T-helper 9 cell (primary cell): ENCODE measurements around the gene DNTTIP2.
"Not testable (repeated sequence)": the region's sequence is repeated elsewhere in the genome, so short reads cannot be mapped to it uniquely, and the experiment has no call there.

Experiments used
- DNase-seq: peaks from one replicate; pipeline ENCODE4 v3.0.0-alpha.2; 2020
- total RNA-seq, 2 donors: gene quantifications; one replicate each; lab custom pipeline; 2026; lab: John Stamatoyannopoulos, UW

The DNTTIP2 gene
- 148 reads per million in 2 donors for total RNA-seq

GRCh38 chr1:93878889-93879586 is at the start of gene DNTTIP2:
Gene DNTTIP2 (minus strand): TSS chr1:93879206. CDS start chr1:93879148, 58 bp downstream.
- DNase-seq = peak; percentile 79

- no peak for DNase-seq
These were observed 46.2 kb upstream of the DNTTIP2 start for GRCh38 chr1:93925206-93925605.

GRCh38 chr1:93919780-93920179 is 40.8 kb upstream of the DNTTIP2 start:
- DNase-seq = no peak

- DNase-seq = no peak
These were observed 38.3 kb upstream of the DNTTIP2 start for GRCh38 chr1:93917302-93917701.

GRCh38 chr1:93910880-93911279 is 31.9 kb upstream of the DNTTIP2 start:
- not testable (repeated sequence) for DNase-seq

- DNase-seq = no peak
These were observed 31.3 kb upstream of the DNTTIP2 start for GRCh38 chr1:93910305-93910704.

- peak; percentile 90 for DNase-seq
These were observed 30.4 kb upstream of the DNTTIP2 start, which contains the start of gene GCLM for GRCh38 chr1:93909146-93910050. Gene GCLM (minus strand): TSS chr1:93909430. CDS start chr1:93909163, 267 bp downstream.

GRCh38 chr1:93908394-93909145 is 29.6 kb upstream of the DNTTIP2 start:
- peak; percentile 37 for DNase-seq

GRCh38 chr1:93907718-93908117 is 28.7 kb upstream of the DNTTIP2 start:
- no peak for DNase-seq

GRCh38 chr1:93906480-93906879 is 27.5 kb upstream of the DNTTIP2 start:
- no peak for DNase-seq

GRCh38 chr1:93905734-93906133 is 26.7 kb upstream of the DNTTIP2 start:
- no peak for DNase-seq

- no peak for DNase-seq
These were observed 26.0 kb upstream of the DNTTIP2 start for GRCh38 chr1:93905051-93905450.

GRCh38 chr1:93904228-93904627 is 25.2 kb upstream of the DNTTIP2 start:
- no peak for DNase-seq

GRCh38 chr1:93900723-93901504 is 21.9 kb upstream of the DNTTIP2 start:
- DNase-seq = no peak

GRCh38 chr1:93899543-93900207 is 20.7 kb upstream of the DNTTIP2 start:
- no peak for DNase-seq

- DNase-seq = no peak
These were observed 9.9 kb upstream of the DNTTIP2 start for GRCh38 chr1:93888900-93889299.

- no peak for DNase-seq
These were observed 3.3 kb upstream of the DNTTIP2 start for GRCh38 chr1:93882269-93882668.

- DNase-seq = no peak
These were observed 1.7 kb upstream of the DNTTIP2 start for GRCh38 chr1:93880731-93881130.

- DNase-seq = peak; percentile 62
These were observed 511 bp downstream of the DNTTIP2 start for GRCh38 chr1:93878501-93878888.

- no peak for DNase-seq
These were observed 1.5 kb downstream of the DNTTIP2 start for GRCh38 chr1:93877529-93877928.

- no peak for DNase-seq
These were observed 2.8 kb downstream of the DNTTIP2 start for GRCh38 chr1:93876244-93876643.
